ENCODE data around the gene DDX23.
"Not testable (repeated sequence)": the region's sequence is repeated elsewhere in the genome, so short reads cannot be mapped to it uniquely, and the experiment has no call there.

Gene DDX23

DNA sequence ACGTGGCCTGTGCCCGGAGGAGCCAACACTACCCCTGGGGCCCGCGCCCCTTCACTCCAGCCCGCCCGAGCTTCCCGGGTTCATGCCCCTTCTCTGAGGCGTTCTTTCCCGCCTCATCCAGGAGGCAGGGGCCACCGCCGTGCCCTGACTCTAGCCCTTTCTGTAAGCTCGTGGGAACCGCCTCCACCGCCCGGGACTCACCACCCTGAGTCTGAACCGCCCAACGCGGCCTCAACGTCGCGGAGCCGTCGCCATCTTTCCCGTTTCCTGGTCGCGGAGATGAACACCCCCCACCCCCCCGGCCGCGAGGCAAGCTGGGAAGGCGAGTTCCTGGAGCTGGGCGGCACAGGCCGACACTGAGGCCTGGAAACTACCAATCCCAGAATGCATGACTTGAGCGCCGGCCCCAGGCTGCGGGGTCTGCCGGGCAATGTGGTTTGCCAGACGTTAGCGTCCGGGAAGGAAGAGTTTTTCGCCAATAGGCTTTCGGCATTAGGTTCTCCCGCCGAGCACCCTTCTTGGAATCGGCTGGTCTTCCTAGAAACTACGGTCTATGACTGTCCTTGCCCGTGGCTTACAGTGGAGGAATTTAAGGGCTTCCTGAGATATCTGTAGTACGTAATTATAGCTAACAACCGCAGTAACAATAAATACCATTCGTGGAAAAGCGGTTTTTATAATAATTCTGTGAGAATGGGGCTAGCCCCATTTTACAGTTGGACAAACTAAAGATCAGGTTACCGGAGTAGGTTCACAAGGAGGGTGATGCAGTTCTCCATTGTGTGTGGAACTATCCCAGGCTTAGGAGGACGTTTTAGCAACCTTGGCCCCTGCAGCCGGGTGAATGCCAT is at the start of gene DDX23:
TSS of gene DDX23 (minus strand) at position 281 of the 851 bp plus-strand sequence. CDS start 6,381 bp downstream, outside the sequence.
- no peak for DNase-seq

DNA sequence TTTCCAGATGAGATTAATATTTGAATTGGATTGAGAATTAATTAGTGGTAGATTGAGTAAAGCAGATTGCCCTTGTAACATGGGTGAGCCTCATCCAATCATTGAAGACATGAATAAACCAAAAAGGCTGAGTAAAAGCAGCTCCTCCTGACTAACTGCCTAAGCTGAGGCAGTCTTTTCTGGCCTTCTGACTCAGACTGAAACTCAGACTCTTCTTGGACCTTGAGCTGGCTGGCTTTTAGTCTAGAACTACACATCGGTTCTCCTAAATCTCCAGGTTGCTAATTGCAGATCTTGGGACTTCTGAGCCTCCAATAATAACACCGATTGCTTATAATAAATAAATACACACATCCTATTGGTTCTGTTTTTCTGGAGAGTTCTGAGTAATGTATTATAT is 49.3 kb upstream of the DDX23 start:
- no peak for DNase-seq

GRCh38 chr12:48899651-48900050 is 47.7 kb upstream of the DDX23 start:
- DNase-seq: no peak

DNA sequence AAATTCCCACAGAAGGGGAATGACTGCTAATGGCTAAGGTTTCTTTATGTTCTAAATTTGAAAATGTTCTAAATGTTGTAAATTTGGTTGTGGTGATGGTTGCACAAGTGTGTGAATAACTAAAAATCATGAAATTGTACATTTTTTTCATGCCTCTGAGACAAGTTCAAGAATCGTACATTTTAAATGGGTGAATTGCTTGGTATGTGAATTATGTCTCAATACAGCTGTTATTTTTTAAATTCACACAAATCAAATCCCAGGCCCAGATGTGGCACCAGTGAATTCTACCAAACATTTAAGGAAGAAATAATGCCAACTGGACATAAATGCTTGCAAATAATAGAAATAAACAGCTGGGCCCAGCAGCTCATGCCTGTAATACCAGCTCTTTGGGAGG is 42.3 kb upstream of the DDX23 start:
- DNase-seq: no peak

DNA sequence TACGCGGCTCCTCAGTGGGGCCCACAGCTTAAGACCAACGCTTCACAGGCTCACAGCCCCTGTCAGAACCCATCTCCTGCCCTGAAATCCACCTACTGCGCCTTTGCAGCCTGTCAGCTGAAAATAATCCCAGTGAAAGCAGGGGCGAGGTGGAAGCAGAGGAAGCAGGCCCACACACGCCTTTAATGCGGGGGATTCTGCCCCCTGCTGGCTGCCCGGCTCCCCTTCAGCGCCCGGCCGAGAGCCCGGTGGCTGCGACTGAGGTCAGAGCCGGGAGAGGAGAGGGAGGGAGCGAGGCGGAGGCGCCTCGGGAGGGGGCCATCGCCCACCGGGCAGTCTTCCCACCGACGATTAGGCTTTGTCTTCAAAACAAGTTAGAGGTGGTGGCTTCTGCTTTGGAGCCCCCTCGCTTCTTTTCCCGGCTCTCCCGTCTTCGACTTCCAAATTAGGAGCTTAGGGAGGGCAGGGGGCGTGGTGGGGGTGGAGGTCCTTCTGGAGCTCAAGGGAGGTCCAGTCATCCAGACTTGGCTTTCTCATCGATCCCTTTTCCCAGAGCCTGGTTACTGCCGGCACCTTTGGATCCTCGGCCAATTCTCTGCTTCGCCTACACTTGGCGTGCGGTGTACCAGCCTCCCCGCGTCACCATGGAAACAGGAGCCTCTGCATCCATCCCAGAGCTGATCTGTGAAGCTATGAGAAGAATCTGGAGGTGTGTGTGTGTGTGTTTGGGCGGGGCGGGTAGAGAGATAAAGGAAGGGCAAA is 38.9 kb upstream of the DDX23 start:
- no peak for DNase-seq

DNA sequence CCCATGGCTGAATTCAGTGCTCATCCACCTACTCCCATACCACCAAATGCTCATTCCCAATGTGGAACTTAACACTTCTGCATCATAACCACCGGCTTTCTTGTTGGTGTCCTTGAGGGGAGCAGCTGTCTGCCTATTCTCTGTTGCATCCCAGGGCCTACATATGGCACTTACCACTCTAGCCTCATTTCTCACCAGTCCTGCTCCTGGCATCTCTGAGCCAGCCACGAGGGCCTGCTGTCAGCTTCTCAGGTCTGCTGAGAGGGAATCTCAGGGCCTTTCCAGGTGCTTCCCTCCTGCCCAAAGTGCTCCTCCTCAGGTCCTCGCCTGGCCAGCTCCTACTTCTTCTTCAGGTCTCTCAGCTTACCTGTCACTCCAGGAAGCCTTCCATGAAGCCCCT is 37.7 kb upstream of the DDX23 start:
- DNase-seq: no peak

- DNase-seq: no peak
Observed at GRCh38 chr12:48883305-48884161, 31.6 kb upstream of the DDX23 start.

- DNase-seq: no peak
Observed at GRCh38 chr12:48882972-48883304, 31.0 kb upstream of the DDX23 start.

GRCh38 chr12:48882315-48882687 is 30.3 kb upstream of the DDX23 start:
- no peak for DNase-seq

- DNase-seq: no peak
Observed at GRCh38 chr12:48881686-48882314, 29.8 kb upstream of the DDX23 start.

- no peak for DNase-seq
Observed at GRCh38 chr12:48880647-48881046, 28.7 kb upstream of the DDX23 start.

DNA sequence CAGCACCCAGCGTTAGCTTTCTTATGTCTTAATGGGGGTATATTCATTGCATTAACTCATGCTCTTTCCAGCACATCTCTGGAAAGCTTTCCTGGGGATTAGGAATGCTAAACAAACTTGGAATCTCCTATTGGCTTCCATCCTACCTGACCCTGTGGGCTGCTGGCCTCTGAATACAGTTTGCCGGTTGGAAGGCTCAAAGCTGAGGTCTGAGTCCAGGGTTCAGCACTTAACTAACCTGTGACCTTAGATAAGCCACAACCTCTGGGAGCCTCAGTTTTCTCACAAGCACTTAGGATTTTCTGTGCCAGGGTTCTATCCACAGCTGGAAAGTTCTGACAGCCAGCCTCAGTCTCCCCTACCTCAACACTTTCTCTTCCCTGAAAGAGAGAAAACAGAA is 26.6 kb upstream of the DDX23 start:
- no peak for DNase-seq

GRCh38 chr12:48875944-48876515 is 24.1 kb upstream of the DDX23 start:
- no peak for DNase-seq

GRCh38 chr12:48873534-48873933 is 21.6 kb upstream of the DDX23 start:
- DNase-seq: not testable (repeated sequence)

DNA sequence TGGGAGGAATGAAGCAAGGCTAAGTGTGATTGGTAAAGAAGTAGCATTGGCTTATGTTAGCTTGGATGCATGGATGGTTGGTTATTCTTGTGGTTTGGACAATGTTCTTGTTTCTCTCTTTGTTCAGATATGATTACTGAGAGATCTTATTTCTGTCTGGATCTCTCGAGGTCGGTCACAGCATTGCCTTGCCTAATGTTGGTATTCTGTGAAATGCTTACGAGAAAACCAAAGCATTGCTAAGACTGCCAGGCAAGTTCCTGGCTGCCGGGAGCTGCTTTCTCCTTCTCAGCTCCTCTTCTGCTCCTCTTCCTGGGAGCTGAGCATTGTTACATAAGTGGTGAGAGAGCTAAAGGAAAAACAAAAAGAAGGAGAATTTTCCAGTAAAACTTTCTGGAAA is 21.1 kb upstream of the DDX23 start:
- DNase-seq: no peak

DNA sequence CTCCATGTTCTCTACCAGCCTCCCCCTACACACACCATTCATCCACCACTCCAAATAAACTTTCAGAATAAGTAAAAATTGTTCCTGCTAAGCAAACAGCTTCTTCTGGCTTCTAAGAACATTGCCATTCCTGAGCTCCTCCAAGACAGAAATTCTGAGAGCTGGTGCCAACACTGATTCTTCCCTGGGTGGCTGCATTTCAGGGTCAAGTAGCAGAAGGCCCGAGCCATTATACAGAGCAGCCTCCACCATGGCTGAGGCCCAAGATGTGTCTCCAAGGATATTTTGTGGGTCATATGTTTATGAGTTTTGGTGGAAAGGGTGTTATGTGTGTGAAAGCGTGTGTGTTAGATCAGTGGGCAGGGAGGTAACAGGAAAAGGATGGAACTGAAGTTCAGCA is 17.2 kb upstream of the DDX23 start:
- DNase-seq: no peak

DNA sequence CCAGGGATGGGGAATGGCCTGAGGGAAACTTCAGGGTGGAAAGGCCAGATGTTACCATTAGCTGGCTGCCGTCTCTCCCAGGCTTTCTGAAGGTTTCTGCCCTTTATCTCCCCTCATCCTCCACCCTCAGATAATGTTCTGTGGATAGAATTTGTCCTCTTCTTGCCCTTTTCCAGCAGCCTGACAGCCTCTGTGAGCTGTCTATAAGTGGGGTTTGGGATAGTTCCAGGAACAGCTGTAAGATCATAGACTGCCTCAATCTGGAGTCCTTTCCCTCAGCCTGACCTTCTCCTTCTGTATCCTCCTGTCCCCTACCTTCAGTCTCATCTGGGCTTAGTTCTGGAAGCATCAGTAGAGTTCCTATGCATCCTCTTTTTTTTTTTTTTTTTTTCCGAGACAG is 16.5 kb upstream of the DDX23 start:
- no peak for DNase-seq

- DNase-seq: no peak
Observed at GRCh38 chr12:48866052-48866711, 14.2 kb upstream of the DDX23 start.

DNA sequence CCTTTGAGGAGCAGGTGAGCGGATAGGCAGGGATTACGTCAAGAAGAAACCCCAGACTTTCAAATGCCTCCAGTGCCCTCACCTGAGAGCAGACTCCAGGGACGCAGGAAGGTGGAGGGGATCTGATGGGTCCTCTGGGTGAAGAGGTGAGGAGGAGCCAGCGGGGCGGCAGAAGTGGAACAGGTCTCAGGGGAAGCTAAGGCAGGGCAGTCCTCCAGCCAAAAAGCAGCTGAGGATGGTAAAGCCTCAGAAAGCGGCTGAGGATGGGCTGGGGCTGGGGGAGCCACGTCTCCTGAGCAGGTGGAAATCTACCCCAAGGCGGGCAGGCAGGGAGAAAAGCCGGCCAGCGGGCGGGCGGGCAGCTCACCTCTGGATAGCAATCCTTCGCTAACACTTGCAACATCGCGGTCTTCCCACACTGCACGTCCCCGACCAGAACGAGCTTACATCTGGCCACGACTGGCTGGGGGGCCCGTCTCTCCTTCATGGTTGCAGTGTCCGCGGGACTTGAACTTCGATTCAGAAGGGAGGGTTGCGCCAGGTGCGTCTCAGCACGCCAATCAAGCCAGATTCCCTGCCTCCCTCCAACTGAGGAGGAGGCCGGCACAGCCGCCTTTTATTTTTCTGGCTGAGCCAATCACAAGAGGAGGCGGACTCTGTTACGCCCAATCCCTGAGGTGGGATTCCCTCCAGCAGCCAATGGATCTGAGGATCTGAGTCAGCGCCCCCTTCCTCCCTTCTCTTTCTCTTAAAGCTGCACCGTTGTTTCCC is 13.5 kb upstream of the DDX23 start, which contains the start of gene RND1:
TSS of gene RND1 (minus strand) at position 590 of the 771 bp plus-strand sequence. CDS start at position 487, 103 bp downstream.
- peak; percentile 32 for DNase-seq

- no peak for DNase-seq
Observed at GRCh38 chr12:48863291-48863690, 11.3 kb upstream of the DDX23 start.

DNA sequence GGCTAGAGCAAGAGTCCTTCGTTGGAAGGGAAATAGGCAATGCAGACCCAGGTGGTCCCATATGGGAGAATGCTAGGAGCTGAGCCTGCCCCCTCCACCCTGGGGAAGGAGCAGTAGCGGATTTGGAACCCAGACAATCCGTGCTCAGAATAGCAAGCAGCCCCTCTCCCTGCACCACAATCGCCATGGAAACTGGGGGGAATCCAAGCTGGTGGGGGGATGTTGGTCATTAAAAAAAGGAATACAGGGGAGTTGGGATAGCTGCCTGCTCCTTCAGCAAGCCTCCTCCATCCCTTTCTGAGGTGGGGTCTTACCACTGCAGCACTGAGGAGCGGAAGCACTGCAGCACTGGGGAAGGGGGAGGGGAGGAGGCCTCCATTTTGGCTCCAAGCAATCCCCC is 10.8 kb upstream of the DDX23 start:
- no peak for DNase-seq
